Ovary (tissue), 9 donors: ENCODE data around the gene SLC34A2. TPM values are rescaled to one million over a fixed set of nuclear protein-coding genes. Genes with fewer than 3 reads are reported as not detected.

Experiments used
- DNase-seq, 5 donors: peaks; one replicate each; pipeline ENCODE4 v3.0.0-alpha.2; 2019 to 2020
- H3K27ac ChIP-seq, 2 donors: fragments of 200-600 bp; one replicate each; pipeline versions ENCODE4 v1.5.1 to v1.8.0; 2019 to 2022
- H3K27me3 ChIP-seq: fragments of 200-600 bp; one replicate; pipeline ENCODE4 v1.8.0; 2022
- H3K36me3 ChIP-seq: fragments of 200-600 bp; sonication (generic); one replicate; pipeline ENCODE4 v1.5.1; 2019
- H3K4me1 ChIP-seq: one replicate; pipeline ENCODE4 v1.8.1; 2013; ENCODE audit warnings: mild to moderate bottlenecking, moderate library complexity; ENCODE audit not compliant: insufficient read depth
- H3K4me3 ChIP-seq: fragments of 200-600 bp; sonication (generic); one replicate; pipeline ENCODE4 v1.5.1; 2017
- H3K9me3 ChIP-seq, 2 donors: fragments of 200-600 bp in 1 of 2; sonication (generic) in 1 of 2; one replicate each; pipeline versions ENCODE4 v1.5.1 to v1.8.1; 2013 to 2019; ENCODE audit warnings: mild to moderate bottlenecking in 1 of 2, moderate library complexity in 1 of 2
- EP300 ChIP-seq: sonication (generic); formaldehyde crosslinking; IDR thresholded peaks from one replicate; pipeline ENCODE4 v1.6.1; 2017; ENCODE audit warnings: antibody characterized with exemption
- POLR2A ChIP-seq: fragments of 450-650 bp; IDR thresholded peaks from one replicate; pipeline ENCODE4 v1.6.1; 2017; ENCODE audit warnings: antibody characterized with exemption, mild to moderate bottlenecking, moderate library complexity
- WGBS, 3 donors: extraction: QIAGEN DNeasy Blood & Tissue Kit in 1 of 3; methylation state at CpG; one replicate each; pipeline versions ENCODE4 v1.1.5 to v1.1.7; 2013 to 2017; 5-methylcytosine and 5-hydroxymethylcytosine counted together
- intact Hi-C, 4 donors: fragments of 100-400 bp; cut with DNase I; formaldehyde crosslinking; loops; one replicate each; pipeline versions ENCODE4 v1.11.0 to v1.15.1; 2022 to 2023
- polyA plus RNA-seq, 2 donors: library from polyadenylated mRNA; stranded (reverse); fragments of 200-250 nt in 1 of 2; fragments of 350-450 nt in 1 of 2; fragmentation: Illumina TruSeq in 1 of 2; extraction: RNeasy Lipid Tissue Mini Kit (QIAGEN cat#74804) in 1 of 2; gene quantifications; one replicate each; pipeline ENCODE4 v1.2.3, GENCODE V29; 2013 to 2014
- total RNA-seq, 7 donors: library from RNA; depleted of rRNA in 2 of 7; stranded (reverse); fragments of >200 nt in 2 of 7; fragmentation: NEBNext Ultra II Directional in 3 of 7; extraction: Animal tissue kit (Norgen Biotek cat#: 25700) in 3 of 7; gene quantifications; one replicate each; pipeline versions ENCODE4 v1.1.0 to v1.2.4, GENCODE V29; 2016 to 2023
- TF ChIP-seq, protein P1 (sequence below), 3 donors: fragments of 450-650 bp in 2 of 3; fragments of 200-600 bp in 1 of 3; IDR thresholded peaks; one replicate each; pipeline versions ENCODE4 v1.5.1 to v1.8.0; 2016 to 2022; ENCODE audit warnings: antibody characterized with exemption in 3 of 3, mild to moderate bottlenecking in 1 of 3
- donor health status: DM: no; HTN: no; CAD: no; lungs with moderate emphysema.
- donor health status: DM: no; HTN: no; CAD: no.
- donor health status: Bipolar disorder and iron deficiency.
- donor health status: DM: yes; HTN: yes; CAD: no.
- donor health status: DM: no; HTN: no; CAD: no.
- donor health status: DM: yes; HTN: yes; CAD: no.

The SLC34A2 gene
- total and polyA plus RNA-seq, 9 donors = 0.30 to 59.4 (median 3.7) TPM

GRCh38 chr4:25638221-25638601, 17.4 kb upstream of the SLC34A2 start:
- no peak for DNase-seq
- Histone ChIP-seq H3K9me3 (no peaks in the 10 kb centered on the region), H3K27ac (no peak overlapping the region), H3K4me1 (no peaks in the 10 kb centered on the region), H3K4me3 (no peak overlapping the region), H3K36me3 (no peaks in the 10 kb centered on the region), H3K27me3 (no peaks in the 10 kb centered on the region)
- TF ChIP-seq, protein P1, sequence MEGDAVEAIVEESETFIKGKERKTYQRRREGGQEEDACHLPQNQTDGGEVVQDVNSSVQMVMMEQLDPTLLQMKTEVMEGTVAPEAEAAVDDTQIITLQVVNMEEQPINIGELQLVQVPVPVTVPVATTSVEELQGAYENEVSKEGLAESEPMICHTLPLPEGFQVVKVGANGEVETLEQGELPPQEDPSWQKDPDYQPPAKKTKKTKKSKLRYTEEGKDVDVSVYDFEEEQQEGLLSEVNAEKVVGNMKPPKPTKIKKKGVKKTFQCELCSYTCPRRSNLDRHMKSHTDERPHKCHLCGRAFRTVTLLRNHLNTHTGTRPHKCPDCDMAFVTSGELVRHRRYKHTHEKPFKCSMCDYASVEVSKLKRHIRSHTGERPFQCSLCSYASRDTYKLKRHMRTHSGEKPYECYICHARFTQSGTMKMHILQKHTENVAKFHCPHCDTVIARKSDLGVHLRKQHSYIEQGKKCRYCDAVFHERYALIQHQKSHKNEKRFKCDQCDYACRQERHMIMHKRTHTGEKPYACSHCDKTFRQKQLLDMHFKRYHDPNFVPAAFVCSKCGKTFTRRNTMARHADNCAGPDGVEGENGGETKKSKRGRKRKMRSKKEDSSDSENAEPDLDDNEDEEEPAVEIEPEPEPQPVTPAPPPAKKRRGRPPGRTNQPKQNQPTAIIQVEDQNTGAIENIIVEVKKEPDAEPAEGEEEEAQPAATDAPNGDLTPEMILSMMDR (IDR thresholded peaks at IDR 0.05) = no peak
- TF ChIP-seq POLR2A (no peak), EP300 (no peak)
- intact Hi-C loops = no loop called here
- WGBS, 3 donors = 67 to 97% (median 86%) methylated on average over 4 of the region's 4 CpGs

- Histone ChIP-seq H3K4me3 (no peak overlapping the region), H3K27me3 (no peaks in the 10 kb centered on the region), H3K36me3 (no peaks in the 10 kb centered on the region), H3K27ac (no peak overlapping the region), H3K9me3 (no peaks in the 10 kb centered on the region), H3K4me1 (no peaks in the 10 kb centered on the region)
- DNase-seq = no peak
- TF ChIP-seq, protein P1 (IDR thresholded peaks at IDR 0.05) = no peak
- TF ChIP-seq POLR2A = no peak
- no peak for TF ChIP-seq EP300
- WGBS, 3 donors = 9 to 15% (median 10%) methylated on average over 4 of the region's 4 CpGs
- intact Hi-C loops = no loop called here
Measured at GRCh38 chr4:25638806-25639205, 16.8 kb upstream of the SLC34A2 start.

DNA sequence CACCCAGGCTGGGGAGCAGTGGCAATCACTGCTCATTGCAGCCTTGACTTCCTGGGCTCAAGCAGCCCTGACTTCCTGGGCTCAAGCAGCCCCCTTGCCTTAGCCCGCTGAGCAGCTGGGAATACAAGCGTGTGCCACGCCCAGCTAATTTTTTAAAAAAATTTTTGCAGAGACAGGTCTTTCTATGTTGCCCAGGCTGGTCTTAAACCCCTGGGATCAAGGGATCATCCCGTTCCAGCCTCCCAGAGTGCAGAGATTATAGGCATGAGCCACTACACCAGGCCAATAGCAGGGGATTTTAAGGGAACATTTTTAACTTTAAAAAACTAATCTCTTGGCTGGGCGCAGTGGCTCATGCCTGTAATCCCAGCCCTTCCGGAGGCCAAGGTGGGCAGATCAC, 5.3 kb upstream of the SLC34A2 start:
- Histone ChIP-seq H3K9me3 (no peaks in the 10 kb centered on the region), H3K36me3 (no peaks in the 10 kb centered on the region), H3K27me3 (no peaks in the 10 kb centered on the region), H3K4me1 (no peaks in the 10 kb centered on the region), H3K4me3 (no peak overlapping the region), H3K27ac (no peak overlapping the region)
- no peak for DNase-seq
- WGBS, 3 donors = 73 to 86% (median 84%) methylated on average over 6 of the region's 6 CpGs
- TF ChIP-seq, protein P1 (IDR thresholded peaks at IDR 0.05) = no peak
- no peak for TF ChIP-seq POLR2A
- no peak for TF ChIP-seq EP300
- intact Hi-C loops = no loop called here

GRCh38 chr4:25651682-25652081, 4.0 kb upstream of the SLC34A2 start:
- 64 to 67% (median 65%) methylated on average over 5 of the region's 5 CpGs for WGBS, 3 donors
- TF ChIP-seq EP300 (no peak), POLR2A (no peak)
- TF ChIP-seq, protein P1 (IDR thresholded peaks at IDR 0.05) = no peak
- H3K27ac ChIP-seq = no peak overlapping the region
- H3K4me3 ChIP-seq = no peak overlapping the region
- H3K9me3 ChIP-seq = no peaks in the 10 kb centered on the region
- intact Hi-C loops = no loop called here
- H3K36me3 ChIP-seq = no peaks in the 10 kb centered on the region
- DNase-seq = no peak
- no peaks in the 10 kb centered on the region for H3K4me1 ChIP-seq
- H3K27me3 ChIP-seq = no peaks in the 10 kb centered on the region
